Measurements from ENCODE around the gene IDE. TPM values are rescaled to one million over a fixed set of nuclear protein-coding genes. Genes with fewer than 3 reads are reported as not detected.

Gene IDE
- total RNA-seq, 2 experiments from 2014 or later: 15.2 to 17.8 TPM

DNA sequence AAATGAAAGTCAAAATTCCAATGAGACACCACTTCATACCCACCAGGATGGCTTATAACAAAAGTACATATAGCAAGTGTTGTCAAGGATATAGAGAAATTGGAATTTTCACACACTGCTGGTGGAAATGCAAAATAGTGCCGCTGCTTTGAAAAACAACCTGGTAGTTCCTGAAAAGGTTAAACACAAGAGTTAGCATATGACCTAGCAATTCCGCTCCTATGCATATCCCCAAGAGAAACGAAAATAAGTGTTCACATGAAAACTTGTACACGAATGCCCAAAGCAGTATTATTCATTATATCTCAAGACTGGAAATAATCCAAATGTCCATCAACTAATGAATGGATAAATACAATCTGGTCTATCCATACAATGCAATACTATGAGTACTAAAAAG is 14.8 kb downstream of the IDE start:
- Mint-ChIP-seq H3K9me3 (no peaks in the 10 kb centered on the region), H3K27ac (no peak overlapping the region), H3K4me1 (ENCODE audit: low read depth) (peaks cover 7% of the 10 kb centered on the region), H3K4me3 (no peak overlapping the region), H3K27me3 (no peaks in the 10 kb centered on the region), H3K36me3 (ENCODE audit: low read depth) (peaks cover 75% of the 10 kb centered on the region)
- intact Hi-C loops (cut with DNase I, micrococcal nuclease): no loop called here
- Histone ChIP-seq H3K4me3 (ENCODE audit: low read length) (no peak overlapping the region), H3K27ac (ENCODE audit: low read depth in 1 of 2, low read length in 2 of 2) (no peak overlapping the region), H3K9me3 (ENCODE audit: control insufficient read depth in 1 of 2, insufficient read depth in 1 of 2, low read length in 2 of 2) (peaks cover 2 to 6% of the 10 kb centered on the region in 2 experiments), H3K36me3 (ENCODE audit: insufficient read depth, low read length) (peaks cover 26% of the 10 kb centered on the region), H3K27me3 (ENCODE audit: control insufficient read depth in 1 of 2, insufficient read depth in 2 of 2, low read length in 2 of 2) (no peaks in the 10 kb centered on the region), H3K4me1 (ENCODE audit: insufficient read depth, low read length) (no peaks in the 10 kb centered on the region)
- ChIA-PET POLR2A (no interaction called here), CTCF (no interaction called here)
- DNase-seq (no peak), ATAC-seq (ENCODE audit: poor library complexity) (no peak)
- TF ChIP-seq, protein P1, sequence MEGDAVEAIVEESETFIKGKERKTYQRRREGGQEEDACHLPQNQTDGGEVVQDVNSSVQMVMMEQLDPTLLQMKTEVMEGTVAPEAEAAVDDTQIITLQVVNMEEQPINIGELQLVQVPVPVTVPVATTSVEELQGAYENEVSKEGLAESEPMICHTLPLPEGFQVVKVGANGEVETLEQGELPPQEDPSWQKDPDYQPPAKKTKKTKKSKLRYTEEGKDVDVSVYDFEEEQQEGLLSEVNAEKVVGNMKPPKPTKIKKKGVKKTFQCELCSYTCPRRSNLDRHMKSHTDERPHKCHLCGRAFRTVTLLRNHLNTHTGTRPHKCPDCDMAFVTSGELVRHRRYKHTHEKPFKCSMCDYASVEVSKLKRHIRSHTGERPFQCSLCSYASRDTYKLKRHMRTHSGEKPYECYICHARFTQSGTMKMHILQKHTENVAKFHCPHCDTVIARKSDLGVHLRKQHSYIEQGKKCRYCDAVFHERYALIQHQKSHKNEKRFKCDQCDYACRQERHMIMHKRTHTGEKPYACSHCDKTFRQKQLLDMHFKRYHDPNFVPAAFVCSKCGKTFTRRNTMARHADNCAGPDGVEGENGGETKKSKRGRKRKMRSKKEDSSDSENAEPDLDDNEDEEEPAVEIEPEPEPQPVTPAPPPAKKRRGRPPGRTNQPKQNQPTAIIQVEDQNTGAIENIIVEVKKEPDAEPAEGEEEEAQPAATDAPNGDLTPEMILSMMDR (IDR thresholded peaks at IDR 0.05): no peak

DNA sequence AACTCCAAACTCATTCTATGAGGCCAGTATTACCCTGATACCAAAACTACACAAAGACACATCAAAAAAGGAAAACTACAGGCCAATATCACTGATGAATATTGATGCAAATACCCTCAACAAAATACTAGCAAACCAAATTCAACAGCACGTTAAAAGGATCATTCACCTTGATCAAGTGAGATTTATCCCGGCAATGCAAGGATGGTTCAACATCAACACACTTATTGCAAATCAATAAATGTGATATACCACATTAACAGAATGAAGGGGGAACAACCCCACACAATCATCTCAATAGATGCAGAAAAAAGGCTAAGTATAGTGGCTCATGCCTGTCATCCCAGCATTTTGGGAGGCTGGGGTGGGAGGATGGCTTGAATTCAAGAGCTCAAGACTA is 19.9 kb downstream of the IDE start:
- intact Hi-C loops (cut with DNase I, micrococcal nuclease): no loop called here
- Mint-ChIP-seq H3K36me3 (ENCODE audit: low read depth) (peaks cover 83% of the 10 kb centered on the region), H3K9me3 (peaks cover 8% of the 10 kb centered on the region), H3K27ac (no peak overlapping the region), H3K4me1 (ENCODE audit: low read depth) (peaks cover 7% of the 10 kb centered on the region), H3K27me3 (no peaks in the 10 kb centered on the region), H3K4me3 (no peak overlapping the region)
- no peak for DNase-seq
- peaks cover 7 to 8% of the 10 kb centered on the region in 2 experiments for H3K9me3 ChIP-seq (ENCODE audit: control insufficient read depth in 1 of 2, insufficient read depth in 1 of 2, low read length in 2 of 2)
- H3K4me1 ChIP-seq (ENCODE audit: insufficient read depth, low read length): no peaks in the 10 kb centered on the region
- TF ChIP-seq, protein P1 (IDR thresholded peaks at IDR 0.05): no peak
- ATAC-seq (ENCODE audit: poor library complexity): no peak
- H3K27ac ChIP-seq (ENCODE audit: low read depth in 1 of 2, low read length in 2 of 2): no peak overlapping the region
- POLR2A ChIA-PET: interaction anchor here (1.2 kb wide), 1 partner anchor 10 kb away, joined by 4 read pairs; no protein-coding TSS in a partner anchor
- H3K4me3 ChIP-seq (ENCODE audit: low read length): no peak overlapping the region
- no peaks in the 10 kb centered on the region for H3K27me3 ChIP-seq (ENCODE audit: control insufficient read depth in 1 of 2, insufficient read depth in 2 of 2, low read length in 2 of 2)
- CTCF ChIA-PET: no interaction called here
- H3K36me3 ChIP-seq (ENCODE audit: insufficient read depth, low read length): peaks cover 28% of the 10 kb centered on the region

DNA sequence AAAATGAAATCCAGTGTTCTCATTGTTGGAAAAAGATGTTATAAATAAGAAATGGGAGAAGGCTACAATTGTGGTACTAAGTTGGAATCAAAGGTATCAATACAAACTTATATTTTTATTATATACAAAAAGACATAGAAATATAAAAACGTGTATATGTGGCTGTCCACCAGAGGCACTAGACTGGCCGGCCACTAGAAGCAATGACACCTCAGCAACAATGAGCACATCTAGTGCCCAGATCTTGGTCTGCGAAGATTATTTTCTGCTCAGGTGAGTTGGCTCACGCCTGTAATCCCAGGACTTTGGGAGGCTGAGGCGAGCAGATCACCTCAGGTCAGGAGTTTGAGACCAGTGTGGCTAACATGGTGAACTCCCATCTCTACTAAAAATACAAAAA is 21.6 kb downstream of the IDE start:
- H3K4me3 Mint-ChIP-seq: no peak overlapping the region

More for the DNA sequence above, 21.6 kb downstream of the IDE start:
- TF ChIP-seq, protein P1 (IDR thresholded peaks at IDR 0.05): no peak
- no peaks in the 10 kb centered on the region for H3K27me3 Mint-ChIP-seq
- no peak overlapping the region for H3K27ac Mint-ChIP-seq
- ATAC-seq (ENCODE audit: poor library complexity): no peak
- peaks cover 7% of the 10 kb centered on the region for H3K4me1 Mint-ChIP-seq (ENCODE audit: low read depth)
- peaks cover 8% of the 10 kb centered on the region for H3K9me3 Mint-ChIP-seq
- Histone ChIP-seq H3K9me3 (ENCODE audit: control insufficient read depth in 1 of 2, insufficient read depth in 1 of 2, low read length in 2 of 2) (peaks cover 7 to 8% of the 10 kb centered on the region in 2 experiments), H3K4me1 (ENCODE audit: insufficient read depth, low read length) (no peaks in the 10 kb centered on the region), H3K36me3 (ENCODE audit: insufficient read depth, low read length) (peaks cover 23% of the 10 kb centered on the region), H3K27me3 (ENCODE audit: control insufficient read depth in 1 of 2, insufficient read depth in 2 of 2, low read length in 2 of 2) (no peaks in the 10 kb centered on the region), H3K27ac (ENCODE audit: low read depth in 1 of 2, low read length in 2 of 2) (no peak overlapping the region), H3K4me3 (ENCODE audit: low read length) (no peak overlapping the region)
- POLR2A ChIA-PET: interaction anchor here (0.6 kb wide), 1 partner anchor 22 kb away, joined by 3 read pairs; the partner anchor contains the start of gene IDE
- CTCF ChIA-PET: no interaction called here
- no peak for DNase-seq
- H3K36me3 Mint-ChIP-seq (ENCODE audit: low read depth): peaks cover 78% of the 10 kb centered on the region
- intact Hi-C loops (cut with DNase I, micrococcal nuclease): no loop called here
